GM19240 (cell line): Measurements from ENCODE around the gene MT2A.
"Not testable (repeated sequence)": the region's sequence is repeated elsewhere in the genome, so short reads cannot be mapped to it uniquely, and the experiment has no call there.

ENCODE experiments used
- DNase-seq: peaks from one replicate; pipeline ENCODE4 v3.0.0; 2011; ENCODE audit warnings: low spot score; ENCODE audit not compliant: insufficient read length

Gene MT2A

DNA sequence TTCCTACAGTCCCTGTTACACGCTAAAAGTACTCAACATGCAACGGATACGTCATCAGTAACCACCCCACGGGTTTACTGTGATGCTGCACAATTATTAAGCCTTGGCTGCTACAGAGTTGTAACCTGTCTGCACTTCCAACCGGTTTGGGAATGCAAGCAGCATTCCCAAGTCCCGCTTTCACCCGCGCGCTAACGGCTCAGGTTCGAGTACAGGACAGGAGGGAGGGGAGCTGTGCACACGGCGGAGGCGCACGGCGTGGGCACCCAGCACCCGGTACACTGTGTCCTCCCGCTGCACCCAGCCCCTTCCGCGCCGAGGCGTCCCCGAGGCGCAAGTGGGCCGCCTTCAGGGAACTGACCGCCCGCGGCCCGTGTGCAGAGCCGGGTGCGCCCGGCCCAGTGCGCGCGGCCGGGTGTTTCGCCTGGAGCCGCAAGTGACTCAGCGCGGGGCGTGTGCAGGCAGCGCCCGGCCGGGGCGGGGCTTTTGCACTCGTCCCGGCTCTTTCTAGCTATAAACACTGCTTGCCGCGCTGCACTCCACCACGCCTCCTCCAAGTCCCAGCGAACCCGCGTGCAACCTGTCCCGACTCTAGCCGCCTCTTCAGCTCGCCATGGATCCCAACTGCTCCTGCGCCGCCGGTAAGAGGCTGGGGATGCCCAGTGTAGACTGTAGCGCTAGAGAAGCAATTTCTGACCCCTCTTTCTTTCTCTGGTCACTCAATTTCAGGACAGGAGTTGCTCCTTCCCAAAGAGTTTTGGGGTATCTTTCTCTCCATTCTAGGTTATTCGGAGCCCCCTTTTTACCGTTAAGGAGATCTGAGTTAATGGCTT is at the start of gene MT2A:
TSS of gene MT2A (plus strand) at position 542 of the 833 bp plus-strand sequence. CDS start at position 614, 72 bp downstream.
- DNase-seq, result peak; percentile 85

- no peak for DNase-seq
These were observed 49.3 kb upstream of the MT2A start for GRCh38 chr16:56559109-56559508.

GRCh38 chr16:56560447-56560846 is 47.9 kb upstream of the MT2A start:
- no peak for DNase-seq

- no peak for DNase-seq
These were observed 47.3 kb upstream of the MT2A start for GRCh38 chr16:56561126-56561525.

GRCh38 chr16:56564793-56565477 is 43.4 kb upstream of the MT2A start, which contains the start of gene MT4:
MT4 (plus strand) TSS chr16:56565073; CDS start chr16:56565129, 56 bp downstream.
- DNase-seq, result no peak

- no peak for DNase-seq
These were observed 38.4 kb upstream of the MT2A start for GRCh38 chr16:56569971-56570370.

- DNase-seq, result no peak
These were observed 36.9 kb upstream of the MT2A start for GRCh38 chr16:56571525-56571924.

DNA sequence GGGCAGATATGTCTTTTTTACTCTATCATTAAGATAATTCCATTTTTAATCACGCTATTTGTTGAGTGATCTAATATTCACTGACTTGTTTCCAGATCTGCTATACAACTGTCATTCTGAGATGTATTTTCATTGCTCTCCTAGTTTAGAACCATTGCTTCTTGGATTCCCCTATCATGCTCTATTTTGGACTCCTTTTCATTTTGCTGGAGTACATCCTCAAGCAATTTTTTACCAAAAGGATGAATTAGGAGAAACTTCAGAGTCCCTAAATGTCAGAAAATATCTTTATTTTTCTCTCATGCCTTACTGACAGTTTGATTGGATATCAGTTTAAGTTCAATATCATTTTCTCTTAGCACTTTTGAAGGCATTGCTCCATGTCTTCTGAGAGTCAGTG is 33.8 kb upstream of the MT2A start:
- DNase-seq, result no peak

DNA sequence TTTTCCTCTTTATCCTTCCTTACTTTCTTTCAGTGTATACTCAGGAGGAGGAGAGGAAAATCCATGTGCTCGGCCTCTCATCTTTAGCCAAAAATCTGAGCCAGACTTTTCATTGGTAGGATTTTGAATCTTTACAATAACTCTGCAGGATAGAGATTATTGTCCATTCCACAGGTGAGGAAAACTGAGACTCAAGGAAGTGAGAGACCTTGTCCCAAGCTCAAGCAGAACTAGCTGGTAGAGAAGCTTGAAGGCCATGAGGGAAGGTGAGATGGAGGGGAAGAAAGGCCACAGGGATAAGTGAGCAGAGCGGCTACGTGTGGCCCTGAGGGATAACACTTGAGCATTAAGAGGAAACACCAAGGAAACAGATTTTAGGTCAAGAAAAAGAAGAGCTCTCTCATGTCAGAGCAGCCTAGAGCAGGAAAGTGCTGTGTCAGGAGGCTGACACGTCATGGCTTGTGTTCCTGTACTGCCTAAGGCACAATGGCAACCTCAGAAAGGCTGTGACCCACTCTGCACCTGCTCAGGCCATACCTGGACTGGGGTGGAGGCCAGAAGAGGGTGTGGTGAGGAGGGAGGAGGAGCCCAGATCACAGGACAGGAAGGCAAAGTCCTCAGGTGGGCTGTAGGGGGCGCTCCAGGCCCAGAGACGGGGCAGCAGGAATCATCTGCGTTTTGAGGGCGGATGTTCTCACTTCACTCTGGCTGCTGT is 31.6 kb upstream of the MT2A start:
- DNase-seq, result peak; percentile 63

GRCh38 chr16:56577300-56577625 is 31.1 kb upstream of the MT2A start:
- DNase-seq, result no peak

GRCh38 chr16:56580391-56581048 is 27.9 kb upstream of the MT2A start:
- DNase-seq, result no peak

GRCh38 chr16:56582911-56583310 is 25.5 kb upstream of the MT2A start:
- DNase-seq, result not testable (repeated sequence)

DNA sequence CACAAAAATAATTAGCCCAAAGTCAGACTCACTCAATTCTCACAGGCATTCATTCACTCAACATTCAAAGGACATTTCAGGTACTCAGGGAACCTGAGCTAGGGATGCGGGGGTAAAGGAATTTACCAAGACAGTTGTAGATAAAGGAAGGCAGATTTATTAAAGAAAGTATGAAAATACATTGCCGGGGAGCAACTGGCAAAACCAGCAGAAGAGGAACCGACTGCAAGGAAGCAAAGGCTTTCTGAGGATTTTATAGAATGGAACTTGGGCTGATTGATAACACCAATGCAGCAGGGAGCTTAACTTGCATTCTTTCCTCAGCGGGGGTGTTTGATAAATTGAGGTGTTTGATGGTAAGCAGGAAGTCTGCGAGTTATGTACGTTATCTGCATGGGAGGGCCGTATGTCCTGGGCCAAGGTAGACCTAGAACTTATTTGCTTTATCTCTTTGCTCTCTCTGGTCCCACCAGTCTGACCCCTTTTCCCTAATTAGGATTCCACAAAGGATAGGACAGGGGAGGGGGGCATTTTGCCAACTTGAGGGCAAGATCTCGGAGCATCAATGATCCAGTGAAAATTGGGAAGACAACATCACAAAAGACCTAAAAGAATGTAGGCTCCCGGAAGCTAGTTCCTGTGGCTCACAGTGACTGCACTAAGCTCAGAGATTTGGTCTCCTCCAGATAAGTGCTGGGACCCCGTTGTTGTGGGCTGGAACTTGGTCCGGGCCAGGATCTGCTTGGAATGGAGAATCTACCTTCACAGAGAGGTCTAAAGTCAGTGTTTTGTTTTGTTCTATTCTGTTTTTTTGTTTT is 24.8 kb upstream of the MT2A start:
- DNase-seq, result no peak

DNA sequence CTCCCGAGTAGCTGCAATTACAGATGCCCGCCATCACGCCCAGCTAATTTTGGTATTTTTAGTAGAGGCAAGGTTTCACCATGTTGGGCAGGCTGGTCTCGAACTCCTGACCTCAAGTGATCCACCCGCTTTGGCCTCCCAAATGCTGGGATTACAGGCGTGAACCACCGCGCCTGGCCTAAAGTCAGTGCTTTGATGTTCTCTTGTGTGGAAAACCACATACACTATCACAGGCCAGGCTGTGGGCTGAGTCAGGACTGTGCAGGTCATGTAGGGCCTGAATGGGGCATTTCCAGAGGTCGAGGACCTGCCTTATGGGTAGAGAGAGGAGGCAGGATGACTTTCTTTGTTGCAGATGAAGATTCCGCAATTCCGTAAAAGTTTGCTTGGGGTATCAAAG is 24.1 kb upstream of the MT2A start:
- DNase-seq, result no peak

DNA sequence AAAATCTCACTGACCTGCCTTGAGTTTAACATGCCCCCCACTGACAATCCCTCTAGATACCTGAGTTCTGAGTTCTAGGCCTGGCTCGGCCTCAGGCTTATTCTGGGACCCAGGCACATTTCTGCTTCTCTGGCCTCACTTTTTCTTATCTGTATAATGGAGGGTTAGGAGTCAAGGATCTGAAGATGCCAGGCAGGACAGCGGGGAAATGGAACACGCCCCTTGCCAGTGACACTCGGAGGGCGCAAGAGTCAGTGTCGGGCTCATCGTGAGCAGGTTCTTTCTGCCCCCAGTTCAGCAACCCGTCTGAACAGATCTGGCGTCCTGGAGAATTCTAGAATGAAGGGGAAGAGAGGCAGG is 19.6 kb upstream of the MT2A start:
- DNase-seq, result no peak

DNA sequence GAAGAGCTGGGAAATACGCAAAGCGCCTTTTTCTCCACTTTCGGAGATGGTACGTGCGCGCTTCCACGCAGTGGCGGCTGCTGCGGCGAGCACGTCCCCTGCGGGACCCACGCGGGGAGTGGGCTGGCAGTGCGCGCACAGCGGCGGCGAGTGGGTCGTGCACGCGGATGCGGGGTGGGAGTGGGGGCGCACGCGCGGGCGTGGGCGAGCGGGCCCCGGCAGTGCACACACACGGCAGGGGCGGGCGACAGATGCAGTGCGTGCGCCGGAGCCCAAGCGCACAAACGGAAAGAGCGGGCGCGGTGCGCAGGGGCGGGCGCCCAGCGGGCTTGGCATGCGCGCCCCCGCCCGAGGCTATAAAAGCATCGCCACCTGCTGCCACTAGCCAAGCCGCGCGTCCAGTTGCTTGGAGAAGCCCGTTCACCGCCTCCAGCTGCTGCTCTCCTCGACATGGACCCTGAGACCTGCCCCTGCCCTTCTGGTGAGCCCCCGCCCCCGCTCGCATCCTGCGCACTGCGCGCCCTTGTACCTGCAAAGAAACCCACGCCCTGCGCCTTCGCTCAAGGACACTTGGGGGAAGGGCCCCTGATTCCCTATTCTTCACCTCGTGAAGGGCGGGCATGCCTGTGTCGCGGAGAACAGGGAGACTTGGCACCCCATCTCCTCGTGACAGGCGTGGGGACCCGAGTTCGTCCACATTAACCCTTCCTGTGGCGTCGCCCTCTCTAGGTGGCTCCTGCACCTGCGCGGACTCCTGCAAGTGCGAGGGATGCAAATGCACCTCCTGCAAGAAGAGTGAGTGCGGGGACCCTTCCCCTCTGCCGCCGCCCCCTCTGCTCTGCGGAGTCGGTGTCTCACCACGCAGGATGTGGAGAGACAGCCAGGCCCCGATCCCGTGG is 19.0 kb upstream of the MT2A start, which contains the start of gene MT3:
TSS of gene MT3 (plus strand) at position 388 of the 899 bp plus-strand sequence. CDS start at position 451, 63 bp downstream.
- DNase-seq, result no peak

DNA sequence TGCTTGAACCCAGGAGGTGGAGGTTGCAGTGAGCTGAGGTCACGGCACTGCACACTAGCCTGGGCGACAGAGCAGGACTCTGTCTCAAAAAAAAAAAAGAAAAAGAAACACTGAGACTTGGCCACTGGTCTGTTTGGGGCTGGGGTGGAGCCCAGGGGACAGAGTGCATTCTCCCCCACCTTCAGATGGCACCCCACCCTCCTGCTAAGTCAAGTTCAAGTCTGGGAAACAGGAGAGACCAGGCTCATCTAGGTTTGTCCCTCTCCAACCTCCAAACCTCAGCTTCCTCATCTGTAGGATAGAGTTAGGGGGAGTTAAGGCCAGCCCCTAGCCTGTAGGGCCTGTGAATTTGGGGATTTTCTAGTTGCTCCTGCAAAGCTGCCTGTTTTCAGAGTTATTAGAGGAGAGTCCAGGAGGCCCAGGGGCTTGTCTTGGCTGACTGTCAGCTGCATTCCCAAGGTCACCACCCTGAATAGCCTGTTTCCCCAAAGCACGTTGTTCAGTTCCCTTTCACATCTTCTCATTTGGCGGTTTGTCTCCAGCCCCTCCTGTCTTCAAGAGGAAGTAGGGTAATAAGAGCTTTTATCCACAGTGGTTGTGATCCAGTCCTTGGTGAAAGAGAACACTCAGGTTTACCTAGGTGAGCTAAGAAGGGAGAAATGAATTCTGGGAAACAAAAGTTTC is 16.9 kb upstream of the MT2A start:
- DNase-seq, result no peak

GRCh38 chr16:56593573-56594291 is 14.7 kb upstream of the MT2A start:
- DNase-seq, result no peak

DNA sequence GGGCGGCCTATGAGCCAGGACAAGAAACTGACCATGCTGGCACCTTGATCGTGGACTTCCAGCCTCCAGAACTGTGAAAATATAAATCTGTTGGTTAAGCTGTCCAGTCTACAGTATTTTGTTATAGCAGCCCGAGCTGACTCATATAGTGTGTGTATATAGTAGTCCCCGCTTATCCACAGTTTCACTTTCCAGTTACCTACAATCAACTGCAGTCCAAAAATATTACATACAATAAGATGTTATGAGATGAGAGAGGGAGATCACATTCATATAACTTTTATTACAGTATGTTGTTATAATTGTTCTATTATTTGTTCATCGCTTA is 14.1 kb upstream of the MT2A start:
- DNase-seq, result no peak
